ENCODE measurements around the gene TAS1R2. TPM values are rescaled to one million over a fixed set of nuclear protein-coding genes. Genes with fewer than 3 reads are reported as not detected.

The TAS1R2 gene
- total RNA-seq, 1 experiment from 2014 or later, result not detected

DNA sequence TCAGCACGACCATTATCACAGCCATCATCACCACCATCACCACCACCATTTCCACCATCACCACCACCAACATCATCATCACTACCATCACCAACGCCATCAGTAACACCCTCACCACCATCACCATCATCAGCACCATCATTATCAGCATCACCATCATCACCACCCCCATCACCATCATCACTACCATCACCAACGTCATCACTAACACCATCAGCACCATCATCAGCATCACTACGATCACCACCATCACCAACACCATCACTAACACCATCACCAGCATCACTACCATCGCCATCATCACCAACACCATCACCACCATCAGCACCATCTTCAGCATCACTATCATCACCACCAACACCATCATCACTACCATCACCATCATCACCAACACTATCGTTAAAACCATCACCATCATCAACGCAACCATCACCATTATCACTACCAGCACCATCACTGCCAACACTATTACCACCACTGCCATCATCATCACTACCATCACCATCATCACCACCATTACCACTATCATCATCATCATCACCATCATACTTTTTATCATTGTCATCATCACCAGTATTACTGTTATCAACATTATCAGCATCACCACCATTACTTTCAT, 1.3 kb downstream of the TAS1R2 start:
- Histone ChIP-seq H3K14ac (ENCODE audit: insufficient read depth, low read length) (no peak overlapping the region), H3K9ac (ENCODE audit: extremely low read depth, insufficient read length, low read length) (no peak overlapping the region), H2AK5ac (ENCODE audit: insufficient read length, low read length) (no peak overlapping the region), H3K23ac (ENCODE audit: insufficient read length, low read depth, low read length) (no peak overlapping the region), H3K27me3 (ENCODE audit: insufficient read depth, low read length) (no peaks in the 10 kb centered on the region; the same call in 1 of the 2 replicates), H3T11ph (ENCODE audit: low read length) (no peak overlapping the region), H3K4ac (ENCODE audit: low read depth, low read length) (no peak overlapping the region), H3K4me1 (ENCODE audit: insufficient read depth, low read length) (no peaks in the 10 kb centered on the region), H3K18ac (ENCODE audit: insufficient read length, low read depth, low read length) (no peak overlapping the region), H3K56ac (ENCODE audit: insufficient read length, low read depth, low read length) (peak overlapping the region; percentile 23), H3K4me2 (ENCODE audit: insufficient read depth, insufficient read length, low read length) (no peak overlapping the region), H3K27ac (ENCODE audit: insufficient read length, low read depth, low read length) (no peak overlapping the region), H2BK20ac (ENCODE audit: low read depth, low read length, poor library complexity, severe bottlenecking) (no peak overlapping the region), H3K23me2 (ENCODE audit: insufficient read length, low read depth, low read length, poor library complexity, severe bottlenecking) (no peaks in the 10 kb centered on the region), H4K5ac (ENCODE audit: insufficient read length, low read depth, low read length) (peak overlapping the region; percentile 13), H2BK120ac (ENCODE audit: low read depth, low read length, poor library complexity, severe bottlenecking) (no peak overlapping the region), H3K79me1 (ENCODE audit: insufficient read depth, low read depth, low read length, poor library complexity, severe bottlenecking) (no peaks in the 10 kb centered on the region), H2BK5ac (ENCODE audit: insufficient read length, low read length) (no peak overlapping the region), H3K79me2 (ENCODE audit: insufficient read depth, low read length) (no peaks in the 10 kb centered on the region), H4K8ac (replicated peaks; ENCODE audit: insufficient read length, low read depth, low read length) (peak overlapping the region; percentile 2), H2AFZ (ENCODE audit: low read length) (no peak overlapping the region), H2BK12ac (ENCODE audit: insufficient read length, low read depth, low read length) (no peak overlapping the region), H3K9me3 (ENCODE audit: control insufficient read depth, low read depth, low read length) (no peaks in the 10 kb centered on the region), H4K20me1 (ENCODE audit: control insufficient read depth, insufficient read depth, insufficient read length) (no peaks in the 10 kb centered on the region), H4K91ac (ENCODE audit: insufficient read length, low read depth, low read length) (no peak overlapping the region), H2BK15ac (ENCODE audit: low read depth, low read length) (no peak overlapping the region)
- Mint-ChIP-seq H3K27ac (no peak overlapping the region), H3K9me3 (no peaks in the 10 kb centered on the region), H3K4me1 (no peaks in the 10 kb centered on the region), H3K4me3 (no peak overlapping the region), H3K27me3 (ENCODE audit: low read depth) (peaks cover 27% of the 10 kb centered on the region), H3K36me3 (ENCODE audit: insufficient read depth in 1 of 3, low read depth in 3 of 3) (no peaks in the 10 kb centered on the region)
- DNase-seq, result no peak
- TF ChIP-seq, protein P1, sequence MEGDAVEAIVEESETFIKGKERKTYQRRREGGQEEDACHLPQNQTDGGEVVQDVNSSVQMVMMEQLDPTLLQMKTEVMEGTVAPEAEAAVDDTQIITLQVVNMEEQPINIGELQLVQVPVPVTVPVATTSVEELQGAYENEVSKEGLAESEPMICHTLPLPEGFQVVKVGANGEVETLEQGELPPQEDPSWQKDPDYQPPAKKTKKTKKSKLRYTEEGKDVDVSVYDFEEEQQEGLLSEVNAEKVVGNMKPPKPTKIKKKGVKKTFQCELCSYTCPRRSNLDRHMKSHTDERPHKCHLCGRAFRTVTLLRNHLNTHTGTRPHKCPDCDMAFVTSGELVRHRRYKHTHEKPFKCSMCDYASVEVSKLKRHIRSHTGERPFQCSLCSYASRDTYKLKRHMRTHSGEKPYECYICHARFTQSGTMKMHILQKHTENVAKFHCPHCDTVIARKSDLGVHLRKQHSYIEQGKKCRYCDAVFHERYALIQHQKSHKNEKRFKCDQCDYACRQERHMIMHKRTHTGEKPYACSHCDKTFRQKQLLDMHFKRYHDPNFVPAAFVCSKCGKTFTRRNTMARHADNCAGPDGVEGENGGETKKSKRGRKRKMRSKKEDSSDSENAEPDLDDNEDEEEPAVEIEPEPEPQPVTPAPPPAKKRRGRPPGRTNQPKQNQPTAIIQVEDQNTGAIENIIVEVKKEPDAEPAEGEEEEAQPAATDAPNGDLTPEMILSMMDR (conservative IDR thresholded peaks at IDR 0.05), result no peak
- WGBS (ENCODE audit: extremely low coverage, insufficient read length, low lambda C conversion rate), result 100% methylated on average over 4 of the region's 7 CpGs

Data from H9 (cell line).